ENCODE results near the gene ARHGAP21. TPM values are rescaled to one million over a fixed set of nuclear protein-coding genes. Genes with fewer than 3 reads are reported as not detected.
"Not testable (repeated sequence)": the region's sequence is repeated elsewhere in the genome, so short reads cannot be mapped to it uniquely, and the experiment has no call there.

Gene ARHGAP21
- polyA plus RNA-seq, 3 donors from 2014 or later: 0.43 to 4.4 (median 3.1) TPM

DNA sequence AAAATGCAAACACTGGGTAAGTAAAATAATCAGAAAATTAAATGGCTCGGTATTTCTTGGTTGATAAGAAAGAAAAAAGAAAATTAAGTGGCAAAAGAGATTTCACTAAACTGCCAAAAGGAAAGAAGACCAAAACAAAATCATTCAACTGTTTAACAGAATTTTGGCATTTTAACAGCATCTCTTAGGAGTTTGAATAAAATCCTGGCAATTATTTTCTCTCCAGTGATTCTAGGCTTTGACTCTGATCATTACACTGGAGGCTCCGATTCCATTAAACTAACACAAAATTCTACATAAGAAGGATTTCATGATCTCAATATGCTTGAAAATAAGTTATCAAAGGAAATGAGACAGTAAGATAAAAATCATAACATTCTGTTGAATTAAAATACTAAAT is 62.3 kb downstream of the ARHGAP21 start:
- Mint-ChIP-seq H3K27me3 (ENCODE audit: low read depth in 3 of 3) (no peaks in the 10 kb centered on the region), H3K36me3 (peaks cover 3 to 8% (median 6%) of the 10 kb centered on the region in 3 donors), H3K9me3 (no peaks in the 10 kb centered on the region), H3K4me1 (peaks cover 11 to 12% of the 10 kb centered on the region in 2 donors), H3K27ac (no peak overlapping the region), H3K4me3 (no peak overlapping the region)
- no peak for DNase-seq

DNA sequence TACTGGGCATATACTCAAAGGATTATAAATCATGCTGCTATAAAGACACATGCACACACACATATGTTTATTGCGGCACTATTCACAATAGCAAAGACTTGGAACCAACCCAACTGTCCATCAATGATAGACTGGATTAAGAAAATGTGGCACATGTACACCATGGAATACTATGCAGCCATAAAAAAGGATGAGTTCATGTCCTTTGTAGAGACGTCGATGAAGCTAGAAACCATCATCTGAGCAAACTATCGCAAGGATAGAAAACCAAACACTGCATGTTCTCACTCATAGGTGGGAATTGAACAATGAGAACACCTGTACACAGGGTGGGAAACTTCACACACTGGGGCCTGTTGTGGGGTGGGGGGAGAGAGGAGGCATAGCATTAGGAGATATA is 65.4 kb downstream of the ARHGAP21 start:
- H3K27ac Mint-ChIP-seq; DNase-seq; H3K4me3 Mint-ChIP-seq; H3K36me3 Mint-ChIP-seq; H3K27me3 Mint-ChIP-seq (ENCODE audit: low read depth in 3 of 3); H3K9me3 Mint-ChIP-seq: not testable (repeated sequence)
- peaks cover 11 to 17% of the 10 kb centered on the region in 2 donors for H3K4me1 Mint-ChIP-seq

DNA sequence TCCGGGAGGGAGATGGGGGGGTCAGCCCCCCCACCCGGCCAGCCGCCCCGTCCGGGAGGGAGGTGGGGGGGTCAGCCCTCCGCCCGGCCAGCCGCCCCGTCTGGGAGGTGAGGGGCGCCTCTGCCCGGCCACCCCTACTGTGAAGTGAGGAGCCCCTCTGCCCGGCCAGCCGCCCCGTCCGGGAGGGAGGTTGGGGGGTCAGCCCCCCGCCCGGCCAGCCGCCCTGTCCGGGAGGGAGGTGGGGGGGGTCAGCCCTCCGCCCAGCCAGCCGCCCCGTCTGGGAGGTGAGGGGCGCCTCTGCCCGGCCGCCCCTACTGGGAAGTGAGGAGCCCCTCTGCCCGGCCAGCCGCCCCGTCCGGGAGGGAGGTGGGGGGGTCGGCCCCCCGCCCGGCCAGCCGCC is 67.4 kb downstream of the ARHGAP21 start:
- not testable (repeated sequence) for H3K36me3 Mint-ChIP-seq; DNase-seq; H3K27ac Mint-ChIP-seq; H3K4me3 Mint-ChIP-seq; H3K27me3 Mint-ChIP-seq (ENCODE audit: low read depth in 3 of 3); H3K9me3 Mint-ChIP-seq
- H3K4me1 Mint-ChIP-seq: peaks cover 11 to 22% of the 10 kb centered on the region in 2 donors

- Mint-ChIP-seq H3K27me3 (ENCODE audit: low read depth in 3 of 3) (peaks cover 0 to 2% (median 0%) of the 10 kb centered on the region in 3 donors), H3K4me3 (no peak overlapping the region), H3K36me3 (peaks cover 0 to 3% (median 0%) of the 10 kb centered on the region in 3 donors), H3K4me1 (peaks cover 0 to 10% of the 10 kb centered on the region in 2 donors), H3K27ac (no peak overlapping the region), H3K9me3 (no peaks in the 10 kb centered on the region)
- no peak for DNase-seq
Measured at GRCh38 chr10:24652381-24652957, 71.2 kb downstream of the ARHGAP21 start.

GRCh38 chr10:24651923-24652322 is 71.8 kb downstream of the ARHGAP21 start:
- Mint-ChIP-seq H3K9me3 (no peaks in the 10 kb centered on the region), H3K4me3 (no peak overlapping the region), H3K4me1 (peaks cover 0 to 10% of the 10 kb centered on the region in 2 donors), H3K36me3 (peaks cover 0 to 7% (median 0%) of the 10 kb centered on the region in 3 donors), H3K27me3 (ENCODE audit: low read depth in 3 of 3) (peaks cover 0 to 2% (median 0%) of the 10 kb centered on the region in 3 donors), H3K27ac (no peak overlapping the region)
- no peak for DNase-seq

- peaks cover 0 to 2% (median 0%) of the 10 kb centered on the region in 3 donors for H3K27me3 Mint-ChIP-seq (ENCODE audit: low read depth in 3 of 3)
- H3K36me3 Mint-ChIP-seq: peaks cover 0 to 7% (median 0%) of the 10 kb centered on the region in 3 donors
- DNase-seq: no peak
- H3K9me3 Mint-ChIP-seq: no peaks in the 10 kb centered on the region
- H3K27ac Mint-ChIP-seq: peak overlapping the region in 1 of 6 donors; percentile 10
- H3K4me1 Mint-ChIP-seq: peaks cover 0 to 10% of the 10 kb centered on the region in 2 donors
- H3K4me3 Mint-ChIP-seq: no peak overlapping the region
Measured at GRCh38 chr10:24650669-24651391, 72.9 kb downstream of the ARHGAP21 start.

- Mint-ChIP-seq H3K36me3 (peaks cover 0 to 4% (median 0%) of the 10 kb centered on the region in 3 donors), H3K9me3 (no peaks in the 10 kb centered on the region), H3K27ac (no peak overlapping the region), H3K4me1 (no peaks in the 10 kb centered on the region), H3K4me3 (no peak overlapping the region), H3K27me3 (ENCODE audit: low read depth in 3 of 3) (no peaks in the 10 kb centered on the region)
- no peak for DNase-seq
Measured at GRCh38 chr10:24645784-24646183, 77.9 kb downstream of the ARHGAP21 start.

GRCh38 chr10:24645022-24645421 is 78.7 kb downstream of the ARHGAP21 start:
- Mint-ChIP-seq H3K27me3 (ENCODE audit: low read depth in 3 of 3) (no peaks in the 10 kb centered on the region), H3K4me3 (no peak overlapping the region), H3K27ac (no peak overlapping the region), H3K9me3 (no peaks in the 10 kb centered on the region), H3K36me3 (peaks cover 0 to 4% (median 0%) of the 10 kb centered on the region in 3 donors), H3K4me1 (no peaks in the 10 kb centered on the region)
- DNase-seq: no peak

DNA sequence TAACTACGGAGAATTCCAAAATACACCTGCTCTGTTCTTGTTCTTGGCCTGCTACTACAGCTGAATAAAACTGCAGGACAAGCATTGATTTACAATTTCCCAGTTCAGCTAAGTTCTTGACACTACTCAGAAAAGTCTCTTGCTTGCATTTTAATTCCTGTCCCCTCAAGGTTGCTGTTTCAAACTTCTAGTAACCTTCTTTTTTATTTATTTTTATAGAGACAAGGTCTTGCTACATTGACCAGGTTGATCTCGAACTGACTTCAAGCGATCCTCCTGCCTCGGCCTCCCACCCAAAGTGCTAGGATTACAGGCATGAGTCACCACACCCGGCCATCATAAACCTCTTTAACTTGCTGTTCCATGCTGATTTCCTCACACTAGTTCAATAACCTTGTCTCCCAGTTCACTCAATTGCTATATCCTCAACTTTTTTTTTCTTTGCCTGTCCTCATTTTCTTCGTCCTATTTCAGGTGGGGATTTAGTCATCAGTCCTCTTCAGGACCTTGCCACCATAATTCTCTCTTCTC is 79.9 kb downstream of the ARHGAP21 start:
- DNase-seq: no peak
- peaks cover 0 to 4% (median 0%) of the 10 kb centered on the region in 3 donors for H3K36me3 Mint-ChIP-seq
- no peak overlapping the region for H3K4me3 Mint-ChIP-seq
- no peaks in the 10 kb centered on the region for H3K9me3 Mint-ChIP-seq
- H3K27me3 Mint-ChIP-seq (ENCODE audit: low read depth in 3 of 3): no peaks in the 10 kb centered on the region
- no peak overlapping the region for H3K27ac Mint-ChIP-seq
- H3K4me1 Mint-ChIP-seq: no peaks in the 10 kb centered on the region

DNA sequence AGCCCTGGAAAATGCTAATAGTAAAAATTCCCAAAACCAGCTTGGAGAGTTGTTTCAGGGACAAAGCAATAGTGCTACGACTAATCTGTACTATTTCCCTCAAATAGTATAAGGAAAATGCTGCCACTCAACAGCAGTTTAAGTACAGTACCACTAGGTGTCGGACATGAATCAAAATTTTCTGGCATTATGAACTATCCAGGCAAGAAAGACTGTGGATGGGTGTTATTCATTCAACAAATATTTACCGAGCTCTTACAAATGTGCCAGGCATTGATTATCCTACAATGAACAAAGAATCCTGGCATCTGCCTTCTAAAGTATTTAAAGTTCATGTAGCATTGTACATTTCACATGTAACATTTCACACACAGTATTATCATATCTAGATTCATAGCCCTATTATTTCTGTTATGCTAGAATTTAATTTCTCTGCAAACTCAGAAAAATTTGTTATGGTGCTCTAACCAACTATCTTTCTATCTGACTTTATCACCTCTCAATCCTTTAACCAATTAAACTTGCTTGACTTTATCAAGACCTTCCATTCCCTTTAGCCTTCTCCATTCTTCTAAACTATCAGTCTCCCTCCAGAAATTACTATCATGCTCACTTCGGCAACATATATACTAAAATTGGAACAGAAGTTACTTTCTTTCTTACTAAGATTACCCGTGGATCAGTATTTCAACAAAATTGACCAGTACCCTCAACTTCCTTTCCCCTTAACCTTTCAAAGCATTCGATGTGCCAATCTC is 80.6 kb downstream of the ARHGAP21 start:
- Mint-ChIP-seq H3K4me1 (no peaks in the 10 kb centered on the region), H3K4me3 (no peak overlapping the region), H3K27me3 (ENCODE audit: low read depth in 3 of 3) (no peaks in the 10 kb centered on the region), H3K27ac (no peak overlapping the region), H3K36me3 (peaks cover 0 to 4% (median 0%) of the 10 kb centered on the region in 3 donors), H3K9me3 (no peaks in the 10 kb centered on the region)
- peak; percentile 28 to 51 (median 42) for DNase-seq

DNA sequence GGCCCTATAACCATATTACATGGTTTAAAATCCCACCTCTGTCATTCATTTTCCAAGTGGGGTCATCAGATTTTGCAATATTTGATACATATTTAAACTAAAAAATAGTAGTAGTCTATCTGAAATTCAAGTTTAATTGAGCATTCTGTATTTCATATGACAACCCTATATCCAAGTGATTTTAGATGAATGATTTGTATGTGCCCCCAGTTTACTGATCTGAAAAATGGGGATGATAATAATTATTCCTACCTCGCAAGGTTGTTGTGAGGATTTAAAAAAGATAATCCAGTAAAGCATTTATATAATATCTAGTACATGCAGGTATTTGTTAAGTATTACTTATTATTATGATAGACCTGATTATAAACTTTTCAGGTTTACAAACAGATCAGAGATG is 84.6 kb downstream of the ARHGAP21 start:
- Mint-ChIP-seq H3K27me3 (ENCODE audit: low read depth in 3 of 3) (peaks cover 0 to 2% (median 0%) of the 10 kb centered on the region in 3 donors), H3K36me3 (no peaks in the 10 kb centered on the region), H3K4me3 (no peak overlapping the region), H3K9me3 (no peaks in the 10 kb centered on the region), H3K27ac (no peak overlapping the region), H3K4me1 (no peaks in the 10 kb centered on the region)
- DNase-seq: no peak

- H3K9me3 Mint-ChIP-seq: no peaks in the 10 kb centered on the region
- peaks cover 12 to 15% of the 10 kb centered on the region in 2 donors for H3K4me1 Mint-ChIP-seq
- no peaks in the 10 kb centered on the region for H3K36me3 Mint-ChIP-seq
- no peaks in the 10 kb centered on the region for H3K27me3 Mint-ChIP-seq (ENCODE audit: low read depth in 3 of 3)
- no peak overlapping the region for H3K27ac Mint-ChIP-seq
- DNase-seq: no peak
- H3K4me3 Mint-ChIP-seq: no peak overlapping the region
Measured at GRCh38 chr10:24625778-24626177, 97.9 kb downstream of the ARHGAP21 start.

GRCh38 chr10:24623383-24623782 is 100.3 kb downstream of the ARHGAP21 start:
- Mint-ChIP-seq H3K27ac (peak overlapping the region in 1 of 6 donors; percentile 20), H3K4me3 (no peak overlapping the region), H3K4me1 (peaks cover 12 to 15% of the 10 kb centered on the region in 2 donors), H3K36me3 (peaks cover 2 to 6% (median 6%) of the 10 kb centered on the region in 3 donors), H3K27me3 (ENCODE audit: low read depth in 3 of 3) (no peaks in the 10 kb centered on the region), H3K9me3 (no peaks in the 10 kb centered on the region)
- no peak for DNase-seq

Data from immature natural killer cell (primary cell).